ENCODE results near the gene PGAP2. TPM values are rescaled to one million over a fixed set of nuclear protein-coding genes. Genes with fewer than 3 reads are reported as not detected.

Gene PGAP2
- total and polyA plus RNA-seq, 2 of the 4 experiments (the other 2 are of a cell fraction), result 10.6 to 31.3 TPM

DNA sequence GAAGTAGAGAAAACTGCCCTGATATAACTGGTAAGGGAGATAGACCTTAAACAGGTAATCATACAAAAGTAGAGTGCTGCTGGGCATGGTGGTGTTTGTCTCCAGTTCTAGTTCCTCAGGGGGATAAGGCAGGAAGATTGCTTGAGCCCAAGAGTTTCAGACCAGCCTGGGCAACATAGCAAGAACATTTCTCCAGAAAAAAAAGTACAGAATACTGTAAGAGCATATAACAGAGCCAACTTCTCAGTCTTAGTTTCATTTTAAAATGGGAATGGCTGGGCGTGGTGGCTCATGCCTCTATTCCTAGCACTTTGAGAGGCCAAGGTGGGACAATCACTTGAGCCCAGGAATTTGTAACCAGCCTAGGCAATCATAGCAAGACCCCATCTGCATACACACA, 36.9 kb downstream of the PGAP2 start:
- Histone ChIP-seq H4K8ac (ENCODE audit: low read depth in 2 of 2, low read length in 2 of 2) (no peak overlapping the region), H2BK20ac (ENCODE audit: low read depth, low read length) (no peak overlapping the region), H3K4me1 (ENCODE audit: control insufficient read depth, insufficient read depth, low read length) (no peaks in the 10 kb centered on the region), H3K4ac (ENCODE audit: low read depth, low read length) (no peak overlapping the region), H3K9me1 (ENCODE audit: insufficient read depth, low read length) (no peaks in the 10 kb centered on the region), H3K56ac (ENCODE audit: extremely low read depth, insufficient read depth, low read length) (no peak overlapping the region), H3K27ac (ENCODE audit: insufficient read depth, low read length) (no peak overlapping the region), H3K9me3 (ENCODE audit: control insufficient read depth, insufficient read depth, low read length) (no peaks in the 10 kb centered on the region), H3K9ac (ENCODE audit: low read depth, low read length) (no peak overlapping the region), H3K79me1 (ENCODE audit: low read depth in 1 of 2, low read length in 2 of 2) (peaks cover 1 to 4% of the 10 kb centered on the region in 2 experiments; a peak in 3 of 4 replicates), H3K18ac (ENCODE audit: low read depth, low read length) (no peak overlapping the region), H3K4me3 (ENCODE audit: insufficient read depth, low read depth, low read length) (no peak overlapping the region), H2AFZ (replicated peaks; ENCODE audit: low read length, poor library complexity) (no peak overlapping the region), H4K20me1 (ENCODE audit: insufficient read depth, low read length) (0 out of 2 replicates have a peak, but pooled peaks cover 2% of the 10 kb centered on the region), H2BK120ac (ENCODE audit: low read depth, low read length) (no peak overlapping the region), H2BK15ac (ENCODE audit: low read depth, low read length) (no peak overlapping the region), H2AK5ac (ENCODE audit: low read depth, low read length) (no peak overlapping the region), H3K14ac (replicated peaks; ENCODE audit: low read depth, low read length) (no peak overlapping the region), H4K5ac (ENCODE audit: low read depth, low read length) (no peak overlapping the region), H2AK9ac (replicated peaks; ENCODE audit: low read depth, low read length, poor library complexity) (no peak overlapping the region), H2BK5ac (ENCODE audit: low read depth, low read length, poor library complexity, severe bottlenecking) (no peak overlapping the region), H3K23ac (ENCODE audit: low read depth, low read length) (no peak overlapping the region), H3K27me3 (ENCODE audit: control insufficient read depth, insufficient read depth, low read length) (no peaks in the 10 kb centered on the region; the same call in 1 of the 2 replicates), H3K4me2 (ENCODE audit: low read depth, low read length) (no peak overlapping the region), H3K36me3 (ENCODE audit: control insufficient read depth, insufficient read depth, low read length) (no peaks in the 10 kb centered on the region), H4K91ac (ENCODE audit: insufficient read depth, low read depth, low read length) (no peak overlapping the region)
- POLR2A ChIA-PET (ENCODE audit: unreplicated experiment), result no interaction called here
- no TSS peak for BruUV-seq (replicated peaks)
- CTCF ChIA-PET, result interaction anchor here (0.7 kb wide), 1 partner anchor 228 kb away, joined by 3 read pairs; no protein-coding TSS in a partner anchor
- TF ChIP-seq MAZ (IDR thresholded peaks at IDR 0.05; ENCODE audit: borderline replicate concordance, low read depth, low read length) (no peak), SMC3 (IDR thresholded peaks at IDR 0.05; ENCODE audit: low read depth, low read length) (no peak), CEBPB (IDR thresholded peaks at IDR 0.05; ENCODE audit: low read depth, low read length) (no peak), FOS (IDR thresholded peaks at IDR 0.05; ENCODE audit: low read depth, low read length) (no peak), NFE2L2 (IDR thresholded peaks at IDR 0.05; ENCODE audit: low read depth, low read length) (no peak), MXI1 (IDR thresholded peaks at IDR 0.05; ENCODE audit: borderline replicate concordance, low read depth, low read length) (no peak)
- TF ChIP-seq, protein P1, sequence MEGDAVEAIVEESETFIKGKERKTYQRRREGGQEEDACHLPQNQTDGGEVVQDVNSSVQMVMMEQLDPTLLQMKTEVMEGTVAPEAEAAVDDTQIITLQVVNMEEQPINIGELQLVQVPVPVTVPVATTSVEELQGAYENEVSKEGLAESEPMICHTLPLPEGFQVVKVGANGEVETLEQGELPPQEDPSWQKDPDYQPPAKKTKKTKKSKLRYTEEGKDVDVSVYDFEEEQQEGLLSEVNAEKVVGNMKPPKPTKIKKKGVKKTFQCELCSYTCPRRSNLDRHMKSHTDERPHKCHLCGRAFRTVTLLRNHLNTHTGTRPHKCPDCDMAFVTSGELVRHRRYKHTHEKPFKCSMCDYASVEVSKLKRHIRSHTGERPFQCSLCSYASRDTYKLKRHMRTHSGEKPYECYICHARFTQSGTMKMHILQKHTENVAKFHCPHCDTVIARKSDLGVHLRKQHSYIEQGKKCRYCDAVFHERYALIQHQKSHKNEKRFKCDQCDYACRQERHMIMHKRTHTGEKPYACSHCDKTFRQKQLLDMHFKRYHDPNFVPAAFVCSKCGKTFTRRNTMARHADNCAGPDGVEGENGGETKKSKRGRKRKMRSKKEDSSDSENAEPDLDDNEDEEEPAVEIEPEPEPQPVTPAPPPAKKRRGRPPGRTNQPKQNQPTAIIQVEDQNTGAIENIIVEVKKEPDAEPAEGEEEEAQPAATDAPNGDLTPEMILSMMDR (conservative IDR thresholded peaks at IDR 0.05; ENCODE audit: low read depth, low read length), result no peak
- intact Hi-C loops (cut with micrococcal nuclease) (no loop called here), in situ Hi-C loops (cut with MboI; ENCODE audit: low sequenced_read_pairs) (loop anchor here (5.0 kb wide), 1 partner anchor 227 kb away; no protein-coding TSS in a partner anchor), dilution Hi-C loops (cut with HindIII; ENCODE audit: low sequenced_read_pairs, unreplicated experiment) (no loop called here)
- no CpG with 5 or more reads among the region's 1 CpG for WGBS, 2 experiments (ENCODE audit: extremely low coverage in 2 of 2, insufficient read length in 1 of 2)
- no peak for ATAC-seq (ENCODE audit: low read depth)
- no peak for DNase-seq
